Measurements from ENCODE around the gene BCL2. TPM values are rescaled to one million over a fixed set of nuclear protein-coding genes. Genes with fewer than 3 reads are reported as not detected.
A peak's percentile ranks its signal among the peaks of the same experiment; 100 is the strongest.

Gene BCL2
- total RNA-seq, 2 donors from 2014 or later = 14.8 to 38.4 TPM

- 66% methylated on average over 7 of the region's 7 CpGs for WGBS
- TF ChIP-seq POLR2AphosphoS5 (IDR thresholded peaks at IDR 0.05) = no peak
- no peak for TF ChIP-seq POLR2A (IDR thresholded peaks at IDR 0.05)
- TF ChIP-seq CTCF (IDR thresholded peaks at IDR 0.05) = no peak
- Histone ChIP-seq H3K27ac (peak overlapping the region; percentile 14 to 56), H3K4me3 (no peak overlapping the region), H3K36me3 (no peaks in the 10 kb centered on the region), H3K4me1 (replicated peaks) (peaks cover 13% of the 10 kb centered on the region), H3K27me3 (replicated peaks; ENCODE audit: insufficient read depth) (no peaks in the 10 kb centered on the region), H3K9me3 (no peaks in the 10 kb centered on the region)
- intact Hi-C loops (cut with DNase I) = no loop called here
- DNase-seq (ENCODE audit: low spot score) = no peak
Measured at GRCh38 chr18:63158012-63158631, 161.4 kb downstream of the BCL2 start.

GRCh38 chr18:63157293-63158011, 162.1 kb downstream of the BCL2 start:
- WGBS = 55% methylated on average over 15 of the region's 15 CpGs
- no peak for TF ChIP-seq POLR2A (IDR thresholded peaks at IDR 0.05)
- no peak for TF ChIP-seq CTCF (IDR thresholded peaks at IDR 0.05)
- peak; percentile 39 for TF ChIP-seq POLR2AphosphoS5 (IDR thresholded peaks at IDR 0.05)
- Histone ChIP-seq H3K36me3 (no peaks in the 10 kb centered on the region), H3K27ac (peak overlapping the region; percentile 14 to 56), H3K9me3 (no peaks in the 10 kb centered on the region), H3K4me3 (no peak overlapping the region), H3K4me1 (replicated peaks) (peaks cover 13% of the 10 kb centered on the region), H3K27me3 (replicated peaks; ENCODE audit: insufficient read depth) (no peaks in the 10 kb centered on the region)
- no peak for DNase-seq (ENCODE audit: low spot score)
- intact Hi-C loops (cut with DNase I) = no loop called here

- Histone ChIP-seq H3K9me3 (no peaks in the 10 kb centered on the region), H3K27me3 (replicated peaks; ENCODE audit: insufficient read depth) (no peaks in the 10 kb centered on the region), H3K36me3 (no peaks in the 10 kb centered on the region), H3K4me1 (replicated peaks) (peaks cover 13% of the 10 kb centered on the region), H3K27ac (no peak overlapping the region), H3K4me3 (no peak overlapping the region)
- DNase-seq (ENCODE audit: low spot score) = no peak
- 67% methylated on average over 14 of the region's 14 CpGs for WGBS
- intact Hi-C loops (cut with DNase I) = no loop called here
- no peak for TF ChIP-seq POLR2A (IDR thresholded peaks at IDR 0.05)
- TF ChIP-seq CTCF (IDR thresholded peaks at IDR 0.05) = no peak
- TF ChIP-seq POLR2AphosphoS5 (IDR thresholded peaks at IDR 0.05) = no peak
Measured at GRCh38 chr18:63155910-63156773, 163.4 kb downstream of the BCL2 start.

GRCh38 chr18:63155169-63155852, 164.3 kb downstream of the BCL2 start:
- Histone ChIP-seq H3K4me3 (no peak overlapping the region), H3K9me3 (no peaks in the 10 kb centered on the region), H3K36me3 (no peaks in the 10 kb centered on the region), H3K27ac (no peak overlapping the region), H3K27me3 (replicated peaks; ENCODE audit: insufficient read depth) (no peaks in the 10 kb centered on the region), H3K4me1 (replicated peaks) (peaks cover 13% of the 10 kb centered on the region)
- peak; percentile 57 for DNase-seq (ENCODE audit: low spot score)
- no peak for TF ChIP-seq POLR2A (IDR thresholded peaks at IDR 0.05)
- TF ChIP-seq POLR2AphosphoS5 (IDR thresholded peaks at IDR 0.05) = no peak
- peak; percentile 30 to 74 (median 46) for TF ChIP-seq CTCF (IDR thresholded peaks at IDR 0.05)
- intact Hi-C loops (cut with DNase I) = no loop called here
- 54% methylated on average over 23 of the region's 23 CpGs for WGBS

Data from prostate gland (tissue), 2 donors.